ENCODE data around the gene MYL2. TPM values are rescaled to one million over a fixed set of nuclear protein-coding genes. Genes with fewer than 3 reads are reported as not detected.

The MYL2 gene
- total RNA-seq, 1 donor, result not detected

- Histone ChIP-seq H4K20me1 (ENCODE audit: insufficient read depth, low read length) (no peaks in the 10 kb centered on the region), H2AFZ (ENCODE audit: low read length) (no peak overlapping the region), H3K27me3 (ENCODE audit: insufficient read depth, low read length) (peaks cover 13% of the 10 kb centered on the region), H3K4me1 (ENCODE audit: insufficient read depth, low read length) (no peaks in the 10 kb centered on the region), H3K4me3 (ENCODE audit: insufficient read depth, low read length) (no peak overlapping the region), H3K4me2 (ENCODE audit: insufficient read depth, low read length) (no peak overlapping the region), H3K36me3 (ENCODE audit: insufficient read depth, low read length) (no peaks in the 10 kb centered on the region), H3K9me3 (ENCODE audit: low read depth, low read length) (no peaks in the 10 kb centered on the region), H3K27ac (ENCODE audit: low read depth, low read length) (no peak overlapping the region), H3K79me2 (ENCODE audit: insufficient read depth, low read length) (no peaks in the 10 kb centered on the region)
- no peak for DNase-seq (ENCODE audit: insufficient read length, low spot score, missing footprints)
- TF ChIP-seq CTCF (IDR thresholded peaks at IDR 0.05; ENCODE audit: extremely low read depth, low read depth, low read length), result no peak
These were observed 2.4 kb downstream of the MYL2 start for GRCh38 chr12:110917961-110918360.

- Histone ChIP-seq H3K4me2 (ENCODE audit: insufficient read depth, low read length) (no peak overlapping the region), H3K4me1 (ENCODE audit: insufficient read depth, low read length) (no peaks in the 10 kb centered on the region), H4K20me1 (ENCODE audit: insufficient read depth, low read length) (no peaks in the 10 kb centered on the region), H3K9me3 (ENCODE audit: low read depth, low read length) (no peaks in the 10 kb centered on the region), H3K79me2 (ENCODE audit: insufficient read depth, low read length) (no peaks in the 10 kb centered on the region), H3K4me3 (ENCODE audit: insufficient read depth, low read length) (no peak overlapping the region), H3K27ac (ENCODE audit: low read depth, low read length) (no peak overlapping the region), H3K36me3 (ENCODE audit: insufficient read depth, low read length) (no peaks in the 10 kb centered on the region), H3K27me3 (ENCODE audit: insufficient read depth, low read length) (peaks cover 13% of the 10 kb centered on the region), H2AFZ (ENCODE audit: low read length) (no peak overlapping the region)
- DNase-seq (ENCODE audit: insufficient read length, low spot score, missing footprints), result peak; percentile 89
- TF ChIP-seq CTCF (IDR thresholded peaks at IDR 0.05; ENCODE audit: extremely low read depth, low read depth, low read length), result no peak
These were observed 2.9 kb downstream of the MYL2 start for GRCh38 chr12:110917467-110917866.

- H3K4me1 ChIP-seq (ENCODE audit: insufficient read depth, low read length), result no peaks in the 10 kb centered on the region
These were observed 4.0 kb downstream of the MYL2 start for GRCh38 chr12:110916295-110916875.

More at GRCh38 chr12:110916295-110916875, 4.0 kb downstream of the MYL2 start:
- H2AFZ ChIP-seq (ENCODE audit: low read length), result no peak overlapping the region
- no peaks in the 10 kb centered on the region for H3K36me3 ChIP-seq (ENCODE audit: insufficient read depth, low read length)
- peaks cover 13% of the 10 kb centered on the region for H3K27me3 ChIP-seq (ENCODE audit: insufficient read depth, low read length)
- H3K4me2 ChIP-seq (ENCODE audit: insufficient read depth, low read length), result no peak overlapping the region
- DNase-seq (ENCODE audit: insufficient read length, low spot score, missing footprints), result no peak
- H3K79me2 ChIP-seq (ENCODE audit: insufficient read depth, low read length), result no peaks in the 10 kb centered on the region
- no peak overlapping the region for H3K27ac ChIP-seq (ENCODE audit: low read depth, low read length)
- no peak for TF ChIP-seq CTCF (IDR thresholded peaks at IDR 0.05; ENCODE audit: extremely low read depth, low read depth, low read length)
- no peaks in the 10 kb centered on the region for H3K9me3 ChIP-seq (ENCODE audit: low read depth, low read length)
- no peaks in the 10 kb centered on the region for H4K20me1 ChIP-seq (ENCODE audit: insufficient read depth, low read length)
- no peak overlapping the region for H3K4me3 ChIP-seq (ENCODE audit: insufficient read depth, low read length)

Data from osteoblast (primary cell).